ENCODE measurements around the gene OSM.

Gene OSM

DNA sequence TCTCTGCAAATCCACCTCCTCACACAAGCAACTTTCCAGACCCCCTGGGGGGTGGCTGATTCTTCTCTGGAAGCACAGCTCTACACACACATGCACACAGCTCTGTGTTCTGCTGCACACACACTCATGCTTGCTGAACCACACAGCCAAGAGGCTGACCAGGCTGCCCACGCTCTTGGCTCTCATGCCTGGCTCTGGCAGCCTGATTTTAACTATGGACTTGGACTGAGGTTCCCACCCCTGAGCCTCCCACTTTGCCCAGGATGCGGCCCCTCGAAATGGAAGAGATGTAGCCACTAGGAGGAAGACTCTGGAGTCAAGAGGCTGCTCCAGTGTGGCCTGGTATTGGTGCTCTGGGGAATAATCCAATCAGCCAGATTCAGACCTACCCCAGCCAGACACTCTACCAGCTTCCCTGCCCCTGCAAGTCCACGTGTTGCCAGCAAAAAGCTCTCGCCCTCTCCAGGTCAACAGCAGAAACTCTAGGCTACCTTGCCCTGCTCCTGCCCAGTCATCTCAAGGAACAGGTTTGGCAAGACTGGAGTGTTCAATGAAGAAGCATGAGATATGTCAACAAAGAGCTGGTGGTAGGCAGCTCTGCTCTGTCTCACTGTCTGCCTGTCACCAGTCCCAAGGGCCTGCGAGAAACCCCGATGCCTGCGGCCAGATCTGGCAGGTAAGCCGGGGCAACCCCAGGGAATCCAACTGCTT is 31.5 kb upstream of the OSM start:
- no peak for DNase-seq (ENCODE audit: low read depth)

DNA sequence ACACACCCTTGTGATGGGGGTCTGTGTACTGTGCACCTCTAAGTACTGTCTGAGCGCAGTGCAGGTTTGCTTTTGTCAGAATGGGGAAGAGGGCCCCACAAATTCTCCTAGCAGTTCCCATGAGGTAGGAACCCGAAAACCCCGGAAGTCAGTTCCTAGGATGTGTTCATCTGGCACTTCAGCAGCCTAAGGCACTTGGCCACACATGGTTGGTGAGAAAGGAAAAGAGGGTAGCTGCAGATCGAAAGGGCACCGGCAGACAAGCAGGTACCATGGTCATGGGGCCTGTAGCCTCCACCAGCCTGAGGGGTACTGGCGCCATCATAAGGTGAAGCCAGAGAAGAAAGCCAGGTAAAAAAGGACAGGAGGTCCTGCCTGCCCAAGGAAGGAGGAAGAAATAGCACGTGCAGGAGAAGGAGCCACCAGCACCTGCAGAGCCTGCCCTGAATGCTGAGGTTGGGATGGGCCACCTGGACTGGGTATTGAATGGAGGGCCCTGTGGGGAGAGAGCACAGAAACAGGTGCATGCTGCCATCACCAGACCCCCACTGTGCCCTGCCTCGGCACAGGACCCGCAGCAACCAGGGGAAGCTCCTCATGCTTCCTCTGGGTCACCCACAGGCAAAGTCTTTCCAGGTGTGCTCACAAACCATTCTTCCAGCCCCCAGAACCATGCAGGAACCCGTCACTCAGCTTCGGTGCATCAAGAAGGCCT is 30.8 kb upstream of the OSM start:
- DNase-seq (ENCODE audit: low read depth): no peak

DNA sequence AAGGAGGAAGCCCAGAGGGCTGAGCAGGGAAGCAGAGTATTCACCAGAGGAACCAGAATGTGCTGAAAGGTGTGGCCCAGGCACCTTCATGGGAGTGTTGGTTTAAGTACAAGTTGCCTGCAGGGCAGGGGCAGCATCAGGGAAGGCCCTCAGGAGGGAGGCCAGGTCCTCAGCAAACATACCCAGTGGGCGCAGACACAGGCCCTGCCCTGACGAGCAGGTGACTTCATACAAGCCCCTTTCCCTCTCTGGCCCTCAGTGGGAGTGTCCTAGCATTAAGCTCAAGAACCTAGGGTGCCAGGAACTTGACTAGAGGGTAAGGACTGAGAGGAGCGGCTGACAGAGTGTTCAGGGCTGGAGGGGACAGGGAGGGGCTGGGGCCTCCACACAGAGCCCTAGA is 30.2 kb upstream of the OSM start:
- DNase-seq (ENCODE audit: low read depth): no peak

DNA sequence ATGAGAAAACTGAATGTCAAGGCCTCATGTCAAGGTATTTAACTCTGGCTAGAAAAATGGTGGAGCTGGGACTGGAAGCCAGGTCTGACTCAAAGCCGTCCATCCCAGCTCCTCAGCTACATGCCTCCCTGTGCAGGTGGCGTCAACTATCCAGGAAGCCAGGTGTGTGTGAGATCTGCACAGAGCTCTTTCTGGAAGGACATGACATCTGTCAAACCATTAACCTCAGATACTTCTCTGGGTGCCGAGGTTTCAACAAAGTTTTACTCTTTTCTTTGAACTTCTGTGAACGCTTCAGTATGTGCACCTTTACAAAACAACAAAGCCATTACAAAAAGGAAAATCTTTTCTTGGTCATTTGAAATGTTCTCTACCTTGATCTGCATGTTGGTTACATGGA is 29.7 kb upstream of the OSM start:
- DNase-seq (ENCODE audit: low read depth): no peak

DNA sequence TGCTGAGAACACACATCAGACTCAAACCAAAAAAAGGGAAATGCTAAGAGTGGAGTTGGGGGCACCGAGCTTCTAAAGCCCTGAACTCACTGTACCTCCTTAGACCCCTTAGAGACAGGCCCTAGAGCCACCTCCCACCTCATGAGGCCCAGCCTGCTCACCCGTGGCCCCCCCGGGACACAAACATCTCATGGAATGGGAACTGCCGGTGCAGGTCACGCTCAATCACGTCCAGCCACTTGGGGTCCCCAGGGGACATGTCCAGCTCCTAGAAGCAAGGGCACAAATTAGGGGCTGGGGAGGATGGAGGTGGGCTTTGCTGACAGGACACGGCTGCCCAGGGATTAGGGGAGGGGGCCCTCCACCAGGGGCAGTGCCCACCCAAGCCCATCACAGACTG is 28.9 kb upstream of the OSM start:
- no peak for DNase-seq (ENCODE audit: low read depth)

DNA sequence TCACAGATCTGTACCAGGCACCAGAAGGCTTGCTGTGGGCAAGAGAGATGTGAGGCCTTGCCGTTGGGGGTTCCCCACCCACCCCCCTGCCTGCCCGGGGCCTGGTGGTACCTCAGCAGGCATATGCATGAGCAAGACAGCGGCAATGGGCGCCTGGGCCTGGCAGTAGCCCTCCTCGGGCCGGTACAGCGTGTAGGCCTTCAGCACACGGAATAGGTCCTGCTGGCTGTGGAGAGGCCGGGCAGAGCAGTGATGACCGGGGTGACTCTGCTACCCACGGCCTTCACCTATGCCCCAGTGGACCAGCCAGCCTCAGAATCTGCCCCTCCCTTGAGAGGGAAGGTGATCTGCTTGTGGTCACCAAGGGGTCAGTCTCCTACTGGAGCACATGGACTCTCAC is 28.2 kb upstream of the OSM start:
- no peak for DNase-seq (ENCODE audit: low read depth)

DNA sequence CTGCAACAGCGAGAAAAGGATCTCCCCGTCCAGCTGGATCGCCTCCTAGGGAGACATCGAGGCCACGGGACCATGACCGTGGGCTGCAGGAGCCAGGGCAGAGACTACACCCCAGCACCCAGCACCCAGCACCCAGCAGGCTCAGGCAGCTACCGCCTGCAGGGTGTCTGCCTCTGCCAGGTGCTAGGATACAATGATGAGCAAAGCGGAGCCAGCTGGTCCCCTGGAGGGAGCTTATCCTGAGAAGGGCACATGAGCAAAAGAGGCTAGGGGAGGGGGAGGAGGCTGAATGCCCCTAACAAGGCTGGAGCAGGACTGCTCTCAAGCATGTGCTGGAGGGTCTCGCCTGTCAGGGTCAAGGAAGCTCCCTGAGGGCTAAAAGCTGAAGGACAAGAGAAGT is 27.4 kb upstream of the OSM start:
- DNase-seq (ENCODE audit: low read depth): no peak

DNA sequence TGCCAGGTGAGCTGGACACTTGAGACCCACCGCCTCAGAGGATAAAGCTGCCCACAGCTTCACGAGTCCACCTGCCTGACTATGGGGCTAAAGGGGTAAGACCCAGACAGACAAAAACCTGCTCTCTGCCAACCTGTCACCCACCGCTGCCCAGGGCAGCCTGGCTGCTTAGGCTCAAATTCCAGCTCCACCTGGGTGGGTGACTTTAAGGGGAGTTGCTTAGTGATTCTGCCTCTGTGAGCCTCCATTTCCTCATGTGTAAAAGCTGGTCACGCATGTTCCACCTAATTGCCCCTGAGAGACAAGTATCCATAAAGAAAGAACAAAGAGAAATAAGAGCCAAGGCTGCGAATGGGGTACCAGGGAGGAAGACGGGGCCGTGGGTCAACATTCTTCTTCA is 26.4 kb upstream of the OSM start:
- DNase-seq (ENCODE audit: low read depth): no peak

DNA sequence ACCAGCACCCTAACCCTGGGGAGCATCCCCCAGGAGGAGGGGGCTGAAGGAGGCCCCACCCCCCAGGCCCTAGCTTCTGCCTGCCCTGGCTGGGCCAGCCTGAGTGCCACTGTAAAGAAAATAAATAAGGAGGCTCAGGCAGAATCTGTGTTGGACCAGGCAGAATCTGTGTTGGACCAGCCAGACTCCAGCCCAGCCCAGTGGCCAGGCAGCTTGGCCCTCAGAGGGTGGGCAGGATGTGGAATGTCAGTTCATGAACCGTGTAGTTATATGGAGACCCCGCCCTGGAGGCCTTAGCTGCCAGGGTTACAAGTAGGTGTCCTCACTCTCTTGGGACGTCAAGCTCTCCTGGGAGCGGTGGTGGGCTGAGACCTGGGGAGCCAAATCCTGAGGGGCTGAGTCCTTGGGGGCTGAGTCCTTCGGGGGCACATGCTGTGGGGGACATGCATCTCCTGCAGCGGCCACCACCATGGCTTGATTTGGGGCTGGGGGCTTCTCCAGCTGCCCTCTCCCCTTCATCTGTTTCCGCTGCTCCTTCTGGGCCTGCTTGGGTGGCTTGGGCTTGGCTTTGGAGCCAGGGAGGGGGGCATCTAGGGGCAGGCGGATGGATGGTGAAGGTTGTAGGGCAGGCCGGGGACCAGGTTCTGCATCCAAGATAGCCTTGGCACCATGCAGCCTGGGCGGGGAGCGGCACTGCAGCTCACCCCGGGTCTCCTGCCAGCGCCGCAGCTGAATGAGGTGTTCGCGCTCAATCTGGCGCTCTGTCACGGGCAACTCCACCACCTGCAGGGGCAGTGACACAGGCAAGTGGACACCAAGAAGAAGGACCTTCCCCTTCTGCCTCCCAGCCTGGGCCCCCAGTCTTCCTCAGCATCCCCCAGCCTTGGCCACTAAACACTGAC is 25.7 kb upstream of the OSM start:
- no peak for DNase-seq (ENCODE audit: low read depth)

DNA sequence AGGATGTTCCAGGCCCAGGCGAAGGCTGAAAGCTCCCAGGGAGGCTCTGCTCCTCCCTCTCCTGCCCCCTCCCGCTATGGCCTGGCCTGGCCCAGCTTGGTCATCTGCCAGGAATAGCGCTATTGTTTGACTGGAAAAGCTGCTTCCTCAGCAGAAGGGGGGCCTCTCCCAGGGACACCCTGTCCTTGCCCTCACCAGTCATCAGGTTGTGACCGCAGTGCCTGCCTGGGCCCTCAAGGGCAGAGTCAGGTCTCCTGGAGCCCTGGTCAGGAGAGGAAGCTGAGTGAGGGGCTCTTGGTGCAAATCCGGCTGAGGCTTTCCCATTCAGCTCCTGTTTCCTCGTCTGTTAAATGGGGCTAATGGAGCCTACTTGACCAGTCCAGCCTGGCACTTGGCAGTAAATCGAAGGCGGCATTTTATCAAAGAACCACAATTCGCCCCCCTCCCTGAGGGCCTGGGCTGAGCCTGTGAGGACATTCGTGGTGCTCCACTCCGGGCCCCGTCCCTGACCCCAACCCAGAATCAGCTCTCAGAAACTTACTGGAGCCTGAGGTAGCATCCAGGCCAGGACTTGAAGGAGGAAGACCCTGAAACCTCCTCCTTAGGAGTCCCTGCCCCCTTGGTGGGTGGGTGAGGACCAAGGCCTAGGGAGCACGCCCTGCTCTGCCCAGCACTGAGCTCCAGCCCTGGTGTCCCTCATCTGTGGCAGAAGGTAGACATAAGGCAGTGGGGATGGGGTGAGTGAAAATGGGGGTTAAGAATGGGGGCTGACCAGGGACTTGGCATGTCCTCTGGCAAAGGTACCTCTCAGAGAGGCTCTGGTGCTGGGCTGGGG is 24.6 kb upstream of the OSM start:
- DNase-seq (ENCODE audit: low read depth): no peak

DNA sequence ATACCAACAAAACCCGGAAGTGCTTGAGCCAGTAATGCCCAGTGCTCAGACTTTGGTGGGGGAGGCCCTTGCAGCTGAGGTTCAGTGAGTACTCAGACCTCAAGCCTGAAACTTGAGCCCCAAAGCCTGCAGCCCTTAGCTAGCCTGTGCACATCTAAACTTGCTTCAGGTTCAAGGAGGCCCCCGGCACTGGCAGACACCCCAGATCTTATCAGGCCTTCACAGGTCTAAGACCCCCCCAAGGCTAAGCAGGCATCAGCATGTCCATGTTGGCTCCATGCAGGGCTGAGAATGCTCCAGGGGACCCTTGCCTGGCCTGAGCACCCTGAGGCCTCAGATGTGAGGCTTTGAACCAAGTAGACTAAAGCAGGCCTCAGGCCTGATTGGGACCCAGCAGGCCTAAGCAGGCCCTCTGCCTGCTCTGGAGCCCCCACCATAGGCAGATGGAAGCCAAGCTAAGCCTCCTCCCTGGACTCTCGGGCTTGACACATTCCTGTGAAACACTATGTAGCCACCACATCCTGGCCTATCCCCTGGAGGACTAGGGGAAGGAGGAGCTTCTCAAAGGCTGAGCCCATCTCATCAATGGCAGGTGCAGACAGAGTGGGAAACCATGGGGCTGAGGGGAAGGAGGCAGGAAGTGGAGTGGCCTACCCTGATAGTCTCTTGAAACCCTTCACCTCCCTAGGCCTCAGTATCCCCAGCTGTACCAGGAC is 23.8 kb upstream of the OSM start:
- no peak for DNase-seq (ENCODE audit: low read depth)

DNA sequence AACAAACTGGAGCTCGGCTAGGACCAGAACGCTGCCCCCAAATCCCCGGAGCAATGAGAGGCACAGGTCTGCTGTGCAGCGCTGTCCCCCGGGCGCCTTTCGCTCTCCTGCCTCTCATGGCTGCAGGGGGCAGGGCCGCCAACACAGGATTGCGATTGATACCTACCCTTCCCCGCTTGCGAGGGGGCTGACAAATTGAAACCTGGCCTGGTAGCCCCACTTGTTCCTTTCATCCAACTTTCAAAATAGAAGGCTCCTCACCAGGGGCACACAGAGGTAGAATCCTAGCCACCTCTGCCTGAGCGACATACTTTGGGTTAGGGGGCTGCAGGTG is 23.3 kb upstream of the OSM start:
- no peak for DNase-seq (ENCODE audit: low read depth)

DNA sequence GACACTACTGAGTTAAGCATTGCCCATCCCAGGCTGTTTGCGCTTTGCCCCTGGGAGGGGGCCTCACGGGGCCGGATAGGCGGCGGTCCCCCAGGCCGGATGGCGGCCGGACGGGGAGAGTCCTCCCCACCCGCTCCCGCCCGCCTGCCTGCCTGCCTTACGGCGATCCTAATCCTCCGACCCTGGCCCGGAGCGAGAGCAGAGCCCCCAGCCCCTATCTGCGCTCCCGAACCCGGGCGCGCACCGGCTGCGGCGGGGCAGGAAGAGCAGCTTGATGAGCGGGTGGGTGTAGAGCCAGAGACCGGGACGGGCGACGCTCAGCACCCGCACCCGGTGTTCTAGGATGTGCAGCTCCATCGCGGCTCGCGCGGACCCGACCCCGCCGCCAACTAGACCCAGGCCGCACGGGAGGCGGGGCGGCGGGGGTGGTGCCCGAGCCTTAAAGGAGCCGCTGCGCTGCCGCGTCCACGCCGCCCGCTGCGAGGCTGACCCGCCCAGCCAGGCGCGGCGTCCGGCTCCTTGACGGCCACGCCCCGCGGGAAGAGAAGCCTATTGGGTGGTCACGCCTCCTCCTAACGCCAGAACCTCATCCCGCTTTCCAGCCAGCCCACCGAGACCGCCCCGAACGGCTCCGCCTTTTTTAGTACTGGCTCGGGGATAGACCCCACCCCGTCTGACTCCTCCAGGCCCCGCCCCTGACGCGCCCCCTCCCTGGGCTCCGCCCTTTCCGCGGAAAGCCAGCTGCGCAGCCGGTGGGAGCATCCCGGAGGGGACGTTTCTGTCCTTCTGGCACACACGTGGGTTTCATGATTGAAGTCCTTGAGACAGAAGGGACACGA is 22.7 kb upstream of the OSM start, which contains the start of gene CASTOR1:
Gene CASTOR1 (minus strand): TSS at position 365 of the 839 bp plus-strand sequence. CDS start 8 bp downstream, at position 357.
- DNase-seq (ENCODE audit: low read depth): peak; percentile 81

DNA sequence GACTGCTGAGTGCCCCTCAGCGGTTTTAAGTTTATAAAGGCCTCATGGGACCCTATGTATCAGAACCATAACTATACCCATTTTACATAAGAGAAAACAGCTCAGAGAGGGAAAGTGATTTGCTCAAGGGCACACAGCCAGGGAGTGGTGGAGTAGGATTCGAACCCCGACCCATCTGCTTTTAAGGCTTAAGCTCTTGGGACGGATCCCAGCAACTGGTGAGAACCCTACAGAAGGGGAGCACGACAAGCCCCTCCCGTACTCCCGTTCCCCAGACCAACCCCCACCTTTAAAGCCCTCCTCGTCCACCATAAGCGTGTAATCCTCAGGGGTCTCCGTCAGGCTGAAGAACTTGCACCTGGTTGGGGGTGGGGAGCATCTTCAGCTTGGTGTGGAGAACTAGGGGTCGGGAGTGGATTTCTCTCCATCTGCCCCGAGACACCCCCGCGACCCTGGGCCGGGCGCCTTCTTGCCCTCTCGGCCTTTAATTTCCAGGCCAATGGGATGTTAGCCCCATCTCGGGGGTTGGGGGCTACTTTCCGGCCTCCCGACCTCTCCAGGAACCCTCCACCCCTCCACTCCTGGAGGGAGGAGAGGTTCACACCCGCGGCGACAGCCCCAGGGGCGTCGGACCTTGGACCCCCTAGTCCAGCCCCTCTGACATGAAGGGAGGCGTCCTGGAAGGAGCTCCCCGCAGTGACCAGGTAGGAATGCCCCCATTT is 21.9 kb upstream of the OSM start:
- no peak for DNase-seq (ENCODE audit: low read depth)

DNA sequence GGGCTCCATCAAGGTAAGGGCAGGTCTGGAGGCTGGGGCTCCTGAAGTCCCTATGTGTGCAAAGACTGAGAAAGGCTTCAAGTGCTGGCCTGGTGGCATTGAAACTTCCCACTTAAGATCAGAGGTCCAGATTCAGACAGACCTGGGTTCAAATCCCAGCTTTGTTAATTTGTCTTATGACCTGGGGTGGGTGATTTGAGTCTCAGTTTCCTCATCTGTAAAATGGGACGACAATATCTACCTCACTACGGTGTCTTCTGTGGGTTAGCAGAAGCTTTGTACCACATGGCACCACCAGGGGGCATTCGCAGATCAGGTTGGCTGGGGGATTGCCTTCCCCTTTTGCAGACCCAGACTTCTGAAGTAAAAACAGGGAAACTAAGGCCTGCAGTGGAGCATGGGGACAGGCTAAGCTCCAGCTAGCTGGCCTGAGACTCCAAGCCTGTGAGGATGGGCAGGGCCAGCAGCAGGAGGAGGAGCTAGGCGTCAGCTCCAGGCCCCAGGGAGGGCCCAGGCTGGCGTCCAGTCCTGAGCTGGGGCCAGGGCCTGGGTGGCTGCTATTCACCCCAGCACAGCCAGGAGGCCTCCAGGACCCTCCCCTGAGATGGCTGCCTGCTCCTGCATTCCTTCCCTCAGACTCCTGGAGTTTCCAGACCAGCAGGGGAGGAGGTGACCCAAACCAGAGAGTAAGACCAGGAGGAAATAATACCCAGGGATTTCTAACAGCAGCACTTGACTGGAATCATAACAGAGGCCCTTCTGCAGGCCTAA is 21.2 kb upstream of the OSM start:
- DNase-seq (ENCODE audit: low read depth): peak; percentile 78

DNA sequence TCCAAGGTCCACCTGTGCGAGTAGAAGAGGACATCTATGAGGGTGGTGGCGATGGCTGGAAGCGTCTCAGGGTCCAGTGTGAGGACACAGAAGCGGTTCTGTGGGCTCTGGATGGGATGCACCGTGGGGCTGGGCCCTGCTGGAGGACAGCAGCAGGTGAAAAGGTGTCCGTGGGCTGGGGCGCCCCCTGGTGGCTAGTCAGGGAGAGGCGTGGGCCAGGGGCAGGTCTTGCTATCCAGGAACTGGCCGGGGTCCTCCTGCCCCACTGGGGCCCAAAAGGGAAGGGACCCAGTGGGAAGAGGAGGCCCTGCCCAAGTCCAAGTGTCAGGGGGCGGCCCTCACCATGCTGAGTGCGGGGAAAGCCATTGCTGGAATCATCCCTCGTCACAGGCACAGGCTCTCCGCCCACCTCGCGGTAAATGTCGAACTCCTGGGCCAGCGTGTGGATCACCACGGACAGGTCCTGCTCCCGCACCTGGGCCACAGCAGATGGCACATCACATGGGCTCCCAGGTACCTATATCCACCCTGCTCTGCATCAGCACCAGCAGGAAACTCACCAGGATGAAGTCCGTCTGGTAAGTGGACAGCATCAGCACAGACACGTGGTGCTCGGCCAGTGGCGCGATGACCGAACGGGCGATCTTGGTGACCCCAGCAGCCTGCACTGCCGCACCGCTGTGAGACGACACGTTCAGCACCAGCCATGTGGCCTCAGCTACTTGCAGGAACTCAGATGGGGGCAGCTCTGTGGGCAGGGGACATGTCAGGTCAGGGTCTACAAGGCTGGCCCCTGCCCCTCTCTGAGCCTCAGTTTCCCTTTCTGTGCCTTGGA is 20.4 kb upstream of the OSM start:
- DNase-seq (ENCODE audit: low read depth): peak; percentile 84

DNA sequence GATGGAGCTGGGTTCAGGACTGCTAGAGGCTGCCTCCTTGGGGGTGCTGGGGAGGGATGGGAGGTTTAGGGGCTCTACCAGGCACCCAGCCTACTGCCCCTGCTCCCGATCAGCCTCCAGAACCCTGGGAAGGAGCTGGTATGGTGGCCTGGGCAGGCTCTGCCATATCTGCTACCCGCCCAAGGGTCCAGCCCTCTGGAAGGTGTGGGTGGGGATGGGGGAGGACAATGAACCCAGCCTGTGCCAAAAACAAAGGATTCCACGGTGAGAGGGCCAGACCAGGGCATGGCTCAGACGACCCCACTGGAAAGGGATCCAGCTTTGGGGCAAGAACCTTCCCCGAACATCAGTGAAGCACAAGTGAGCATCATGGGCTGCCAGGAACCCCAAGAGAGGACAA is 19.7 kb upstream of the OSM start:
- DNase-seq (ENCODE audit: low read depth): no peak

DNA sequence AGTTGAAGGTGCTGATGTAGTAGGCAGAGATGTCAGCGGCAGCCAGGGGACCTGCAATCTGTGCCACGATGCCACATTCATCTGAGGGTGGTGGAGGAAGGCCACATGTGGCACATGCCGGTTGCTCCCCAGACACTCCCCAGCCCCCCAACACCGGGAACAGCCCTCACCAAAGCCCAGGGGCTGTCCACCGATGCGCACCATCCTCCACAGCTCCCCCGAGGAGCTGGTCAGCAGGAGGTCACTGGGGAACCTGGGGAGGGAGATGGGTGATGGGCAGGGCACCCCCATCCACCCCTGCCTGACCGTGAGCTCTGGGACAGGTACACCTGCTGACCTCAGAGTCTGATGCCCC is 19.2 kb upstream of the OSM start:
- DNase-seq (ENCODE audit: low read depth): no peak

Measured in stimulated activated CD8-positive, alpha-beta memory T cell treated with anti-CD3 and anti-CD28 coated beads, Interleukin-7, amount 100 ng/mL, for 24 hours (primary cell).